NCI-H82 (cell line): ENCODE data around the gene SELENOM.
"Not testable (repeated sequence)": the region's sequence is repeated elsewhere in the genome, so short reads cannot be mapped to it uniquely, and the experiment has no call there.

Source experiments
- DNase-seq: peaks from one replicate; lab custom pipeline; 2025; lab: John Stamatoyannopoulos, UW

SELENOM gene

DNA sequence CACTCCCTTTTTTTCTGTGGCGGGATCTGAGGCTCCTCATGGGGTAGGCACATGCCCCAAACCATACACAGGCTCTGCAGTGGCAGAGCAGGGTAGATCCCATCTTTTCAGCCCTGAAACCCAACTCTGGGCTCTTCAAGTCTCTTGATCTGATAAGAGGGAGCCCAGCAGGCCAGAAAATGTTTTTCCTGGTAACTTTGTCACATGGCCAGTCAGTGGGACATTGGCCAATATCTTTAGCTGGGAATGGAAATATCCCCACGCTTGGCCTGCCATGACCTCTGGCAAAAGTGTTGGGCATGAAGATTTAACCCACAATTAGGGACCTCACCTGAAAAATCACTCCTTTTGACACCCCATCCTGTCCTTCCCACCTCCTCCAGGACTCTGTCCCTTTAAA, 23.5 kb upstream of the SELENOM start:
- no peak for DNase-seq

GRCh38 chr22:31128156-31128555, 20.8 kb upstream of the SELENOM start:
- no peak for DNase-seq

GRCh38 chr22:31127181-31127772, 19.9 kb upstream of the SELENOM start:
- DNase-seq: no peak

- DNase-seq: no peak
Measured at GRCh38 chr22:31126869-31127175, 19.5 kb upstream of the SELENOM start.

DNA sequence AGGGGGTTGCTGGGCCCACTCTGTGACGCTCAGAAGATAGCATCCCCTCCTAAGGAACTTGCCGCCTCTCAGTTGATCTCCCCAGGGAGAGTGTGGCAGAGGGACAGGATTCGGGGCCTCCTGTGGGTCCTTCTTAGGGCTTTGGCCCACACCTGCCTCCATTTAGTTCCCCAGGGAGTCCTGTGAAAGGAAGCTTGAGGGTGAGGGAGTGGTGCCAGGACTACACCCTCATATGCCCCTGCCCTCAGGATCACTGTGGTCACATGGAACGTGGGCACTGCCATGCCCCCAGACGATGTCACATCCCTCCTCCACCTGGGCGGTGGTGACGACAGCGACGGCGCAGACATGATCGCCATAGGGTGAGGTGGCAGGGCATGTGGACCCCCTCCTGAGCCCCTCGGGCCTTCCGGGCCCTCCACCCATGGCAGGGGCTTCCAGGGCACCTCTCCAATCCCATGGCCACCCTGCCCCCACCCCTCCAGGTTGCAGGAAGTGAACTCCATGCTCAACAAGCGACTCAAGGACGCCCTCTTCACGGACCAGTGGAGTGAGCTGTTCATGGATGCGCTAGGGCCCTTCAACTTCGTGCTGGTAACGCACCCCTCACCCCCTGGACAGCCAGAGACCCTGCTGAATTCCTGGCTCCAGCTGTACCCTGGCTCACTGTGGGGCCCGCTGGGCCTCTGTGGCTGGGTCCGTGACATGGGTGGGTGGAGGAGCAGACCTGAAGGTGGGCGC, 18.9 kb upstream of the SELENOM start:
- no peak for DNase-seq

- DNase-seq: no peak
Measured at GRCh38 chr22:31125521-31126117, 18.3 kb upstream of the SELENOM start.

DNA sequence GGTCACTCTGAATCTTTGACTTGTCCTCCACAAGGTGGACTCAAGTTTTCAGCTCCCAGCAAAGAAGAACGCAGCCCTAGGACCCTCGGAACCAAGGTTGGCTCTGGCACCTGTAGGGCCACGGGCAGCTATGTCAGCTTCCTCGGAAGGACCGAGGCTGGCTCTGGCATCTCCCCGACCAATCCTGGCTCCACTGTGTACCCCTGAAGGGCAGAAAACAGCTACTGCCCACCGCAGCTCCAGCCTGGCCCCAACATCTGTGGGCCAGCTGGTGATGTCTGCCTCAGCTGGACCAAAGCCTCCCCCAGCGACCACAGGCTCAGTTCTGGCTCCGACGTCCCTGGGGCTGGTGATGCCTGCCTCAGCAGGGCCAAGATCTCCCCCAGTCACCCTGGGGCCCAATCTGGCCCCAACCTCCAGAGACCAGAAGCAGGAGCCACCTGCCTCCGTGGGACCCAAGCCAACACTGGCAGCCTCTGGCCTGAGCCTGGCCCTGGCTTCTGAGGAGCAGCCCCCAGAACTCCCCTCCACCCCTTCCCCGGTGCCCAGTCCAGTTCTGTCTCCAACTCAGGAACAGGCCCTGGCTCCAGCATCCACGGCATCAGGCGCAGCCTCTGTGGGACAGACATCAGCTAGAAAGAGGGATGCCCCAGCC, 17.6 kb upstream of the SELENOM start:
- DNase-seq: no peak

GRCh38 chr22:31124290-31124689, 16.9 kb upstream of the SELENOM start:
- no peak for DNase-seq

- no peak for DNase-seq
Measured at GRCh38 chr22:31123292-31123602, 15.9 kb upstream of the SELENOM start.

DNA sequence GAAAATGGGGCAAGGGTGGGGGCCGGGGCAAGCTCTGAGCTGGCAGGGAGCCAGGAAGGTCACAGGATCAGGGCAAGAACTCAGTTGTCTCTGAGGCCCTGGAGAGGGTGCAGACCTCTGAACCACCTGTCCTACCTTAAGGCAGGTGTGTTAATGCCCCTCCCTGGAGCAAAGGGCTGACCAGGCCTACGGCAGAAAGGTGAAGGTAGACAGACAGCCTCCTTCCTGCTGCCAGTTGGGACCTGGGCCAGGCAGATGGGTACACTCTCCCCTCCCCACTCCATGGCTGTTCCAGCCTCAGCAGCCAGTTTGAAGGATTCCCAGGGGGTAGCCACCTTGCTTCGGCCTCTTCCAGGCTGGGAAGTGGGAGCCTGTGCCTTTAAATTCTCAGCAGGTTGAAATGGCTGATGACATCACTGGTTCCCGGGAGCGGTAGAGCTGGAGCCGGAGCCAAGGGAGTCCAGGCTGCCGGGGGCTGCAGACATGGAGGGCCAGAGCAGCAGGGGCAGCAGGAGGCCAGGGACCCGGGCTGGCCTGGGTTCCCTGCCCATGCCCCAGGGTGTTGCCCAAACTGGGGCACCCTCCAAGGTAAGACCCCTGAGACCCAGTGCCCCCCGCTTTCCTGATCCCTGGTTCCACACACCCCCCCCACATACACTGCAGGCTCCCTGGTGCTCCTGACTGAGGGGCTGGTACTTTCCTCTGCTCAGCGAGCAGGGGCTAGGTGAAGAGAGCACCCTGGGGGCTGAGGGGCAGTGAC, 15.3 kb upstream of the SELENOM start, which contains the start of gene INPP5J:
INPP5J (plus strand) TSS at position 435 of the 760 bp plus-strand sequence; CDS start at position 484, 49 bp downstream.
- DNase-seq: peak; percentile 46

GRCh38 chr22:31122196-31122531, 14.8 kb upstream of the SELENOM start:
- DNase-seq: no peak

GRCh38 chr22:31121403-31121802, 14.0 kb upstream of the SELENOM start:
- no peak for DNase-seq

GRCh38 chr22:31120642-31121041, 13.3 kb upstream of the SELENOM start:
- no peak for DNase-seq

DNA sequence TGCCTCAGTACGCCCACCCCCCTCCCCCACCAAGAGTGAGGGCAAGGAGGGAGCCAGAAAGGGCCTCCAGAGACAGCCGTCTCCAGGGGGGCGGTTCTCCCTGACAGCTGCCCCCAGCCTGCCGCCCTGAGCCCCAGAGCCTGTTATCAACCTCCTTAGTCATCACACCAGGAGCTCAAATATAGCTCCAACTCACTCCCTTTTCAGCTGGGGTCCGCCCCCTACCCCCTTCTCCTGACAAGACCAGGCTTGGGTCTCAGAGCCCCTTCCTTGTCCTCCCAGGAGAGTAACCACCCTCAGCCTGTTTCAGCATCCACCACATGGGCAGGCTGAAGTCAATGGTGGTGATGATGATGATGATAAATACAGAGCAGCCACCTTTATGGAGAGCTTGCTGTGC, 12.9 kb upstream of the SELENOM start:
- no peak for DNase-seq

DNA sequence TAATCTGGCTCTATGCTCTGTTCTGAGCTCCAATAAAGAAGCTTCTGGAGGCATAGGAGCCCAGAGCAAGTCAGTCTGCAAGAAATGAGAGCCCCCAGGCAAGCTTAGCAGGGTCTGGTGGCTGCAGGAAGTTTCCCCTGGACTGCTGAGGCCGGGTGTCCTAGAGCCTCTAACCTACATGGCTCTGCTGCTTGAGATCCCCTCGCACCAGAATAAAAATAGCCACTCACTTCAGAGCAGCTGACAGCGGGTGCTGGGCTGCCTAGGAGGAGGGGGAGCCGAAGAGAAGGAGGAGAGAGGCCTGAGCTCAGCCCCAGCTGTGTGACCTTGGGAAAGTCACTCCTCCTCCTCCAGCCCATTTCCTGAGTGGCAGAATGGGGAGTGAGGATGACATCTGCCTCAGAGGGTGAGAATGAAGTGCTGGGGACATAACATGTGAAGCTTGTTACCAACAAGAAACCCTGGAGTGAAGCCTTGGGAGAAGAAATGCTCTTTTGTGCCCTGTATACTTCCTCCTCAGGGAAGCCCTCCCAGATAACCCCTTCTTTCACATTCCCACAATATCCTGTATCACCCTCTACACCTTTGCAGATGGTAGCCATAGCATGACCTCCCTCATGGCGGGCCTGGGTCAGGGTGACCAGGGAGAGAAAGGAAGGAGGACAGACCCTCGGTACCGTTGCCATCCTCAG, 11.8 kb upstream of the SELENOM start:
- no peak for DNase-seq

GRCh38 chr22:31118046-31118820, 10.9 kb upstream of the SELENOM start:
- DNase-seq: no peak

- not testable (repeated sequence) for DNase-seq
Measured at GRCh38 chr22:31112547-31113091, 5.3 kb upstream of the SELENOM start.

DNA sequence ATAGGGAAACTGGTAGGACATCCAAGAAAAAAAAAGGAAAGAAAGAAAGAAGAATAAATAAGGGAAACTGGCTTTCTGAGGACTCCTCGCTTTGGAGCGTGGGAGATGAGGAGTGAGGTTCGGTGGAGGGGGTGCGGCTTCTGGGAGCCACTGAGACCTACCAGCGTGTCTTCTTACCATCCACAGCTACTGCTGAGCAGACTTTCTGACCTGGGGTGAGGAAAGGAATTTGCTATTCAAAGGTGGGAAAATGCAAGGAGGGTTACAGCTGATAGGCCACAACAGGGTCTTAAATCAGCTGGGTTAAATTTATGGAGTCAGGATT, 488 bp upstream of the SELENOM start:
- DNase-seq: no peak

- no peak for DNase-seq
Measured at GRCh38 chr22:31106731-31107177, 614 bp downstream of the SELENOM start.

- DNase-seq: no peak
Measured at GRCh38 chr22:31106001-31106571, 1.3 kb downstream of the SELENOM start.
